OCI-LY3 (cell line): Measurements from ENCODE around the gene PCSK5.

Source experiments
- H2AFZ ChIP-seq: fragments of 200-600, 300-600 bp; shearing (Covaris generic); 2 replicates; pipeline ENCODE4 v1.6.0; 2014; ENCODE audit warnings: antibody characterized with exemption, low read depth, low read length
- H3K27ac ChIP-seq: fragments of 200-600, 300-600 bp; sonication (generic); 2 replicates; pipeline ENCODE4 v1.5.1; 2014; ENCODE audit warnings: mild to moderate bottlenecking, low read length, moderate library complexity, mixed read lengths
- H3K27me3 ChIP-seq: fragments of 200-600, 300-600 bp; sonication (generic); 2 replicates; pipeline ENCODE4 v1.6.1; 2014; ENCODE audit warnings: low read depth, low read length, mixed read lengths
- H3K36me3 ChIP-seq: fragments of 200-600, 300-600 bp; sonication (generic); replicated peaks from 2 replicates; pipeline ENCODE3; 2014; ENCODE audit warnings: low read depth, low read length, mixed read lengths
- H3K4me1 ChIP-seq: fragments of 300-600, 200-600 bp; sonication (generic); 2 replicates; pipeline ENCODE4 v1.6.1; 2014; ENCODE audit warnings: low read length, mixed read lengths
- H3K4me2 ChIP-seq: fragments of 200-600, 300-600 bp; sonication (generic); 2 replicates; pipeline ENCODE4 v1.6.1; 2014; ENCODE audit warnings: low read length, mixed read lengths
- H3K4me3 ChIP-seq: fragments of 300-600, 200-600 bp; sonication (generic); 2 replicates; pipeline ENCODE4 v1.5.1; 2014; ENCODE audit warnings: antibody characterized with exemption, mild to moderate bottlenecking, low read length, moderate library complexity
- H3K79me2 ChIP-seq: fragments of 300-600, 200-600 bp; shearing (Covaris generic); 2 replicates; pipeline ENCODE4 v1.6.1; 2014; ENCODE audit warnings: mild to moderate bottlenecking, low read length, mixed read lengths
- H3K9ac ChIP-seq: fragments of 300-600, 200-600 bp; shearing (Covaris generic); 2 replicates; pipeline ENCODE4 v1.6.0; 2014; ENCODE audit warnings: mild to moderate bottlenecking, low read length, moderate library complexity
- H3K9me3 ChIP-seq: fragments of 200-600, 300-600 bp; shearing (Covaris generic); 2 replicates; pipeline ENCODE4 v1.6.1; 2014; ENCODE audit warnings: low read length, mixed read lengths; ENCODE audit not compliant: insufficient read depth
- H4K20me1 ChIP-seq: fragments of 200-600, 300-600 bp; sonication (generic); 2 replicates; pipeline ENCODE4 v1.6.1; 2016; ENCODE audit warnings: low read length, mixed read lengths; ENCODE audit not compliant: insufficient read depth
- EZH2phosphoT487 ChIP-seq: fragments of 200-600 bp; shearing (Covaris generic); IDR thresholded peaks from 2 replicates; pipeline ENCODE4 v1.6.1; 2018; ENCODE audit warnings: antibody characterized with exemption, mixed run types, low read depth
- TF ChIP-seq, protein P1 (sequence below): fragments of 200-600, 300-600 bp; sonication (generic); IDR thresholded peaks from 2 replicates; pipeline ENCODE4 v1.5.1; 2014; ENCODE audit warnings: antibody characterized with exemption, low read length, low read depth

Gene PCSK5

DNA sequence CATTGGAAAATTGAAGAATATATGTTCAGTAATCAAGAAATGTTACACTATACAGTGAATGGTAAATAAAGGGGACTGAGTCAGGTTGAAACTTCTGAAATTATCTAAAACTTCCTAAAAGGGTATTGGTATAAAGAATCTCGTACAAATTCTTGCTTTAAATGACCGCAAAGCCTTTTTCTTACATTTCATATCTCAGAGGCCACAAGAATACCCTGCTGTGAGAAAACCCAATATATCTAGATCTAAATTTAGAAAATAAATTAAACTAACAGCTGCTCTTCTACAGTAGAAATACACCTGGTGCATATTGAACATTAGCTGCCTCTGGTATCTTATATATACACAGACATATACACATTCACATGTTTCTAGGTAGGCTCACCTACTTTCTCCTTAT, 221.7 kb downstream of the PCSK5 start:
- H3K4me3 ChIP-seq, result no peak overlapping the region
- H3K4me1 ChIP-seq, result peaks cover 5% of the 10 kb centered on the region; the same call in 1 of the 2 replicates
- no peaks in the 10 kb centered on the region for H3K79me2 ChIP-seq
- H3K4me2 ChIP-seq, result no peak overlapping the region
- no peak for TF ChIP-seq EZH2phosphoT487
- TF ChIP-seq, protein P1, sequence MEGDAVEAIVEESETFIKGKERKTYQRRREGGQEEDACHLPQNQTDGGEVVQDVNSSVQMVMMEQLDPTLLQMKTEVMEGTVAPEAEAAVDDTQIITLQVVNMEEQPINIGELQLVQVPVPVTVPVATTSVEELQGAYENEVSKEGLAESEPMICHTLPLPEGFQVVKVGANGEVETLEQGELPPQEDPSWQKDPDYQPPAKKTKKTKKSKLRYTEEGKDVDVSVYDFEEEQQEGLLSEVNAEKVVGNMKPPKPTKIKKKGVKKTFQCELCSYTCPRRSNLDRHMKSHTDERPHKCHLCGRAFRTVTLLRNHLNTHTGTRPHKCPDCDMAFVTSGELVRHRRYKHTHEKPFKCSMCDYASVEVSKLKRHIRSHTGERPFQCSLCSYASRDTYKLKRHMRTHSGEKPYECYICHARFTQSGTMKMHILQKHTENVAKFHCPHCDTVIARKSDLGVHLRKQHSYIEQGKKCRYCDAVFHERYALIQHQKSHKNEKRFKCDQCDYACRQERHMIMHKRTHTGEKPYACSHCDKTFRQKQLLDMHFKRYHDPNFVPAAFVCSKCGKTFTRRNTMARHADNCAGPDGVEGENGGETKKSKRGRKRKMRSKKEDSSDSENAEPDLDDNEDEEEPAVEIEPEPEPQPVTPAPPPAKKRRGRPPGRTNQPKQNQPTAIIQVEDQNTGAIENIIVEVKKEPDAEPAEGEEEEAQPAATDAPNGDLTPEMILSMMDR, result no peak
- no peaks in the 10 kb centered on the region for H3K36me3 ChIP-seq
- H3K9me3 ChIP-seq, result no peaks in the 10 kb centered on the region
- H3K9ac ChIP-seq, result no peak overlapping the region
- H3K27me3 ChIP-seq, result peaks cover 6% of the 10 kb centered on the region; the same call in 1 of the 2 replicates
- no peak overlapping the region for H2AFZ ChIP-seq
- H3K27ac ChIP-seq, result no peak overlapping the region
- no peaks in the 10 kb centered on the region for H4K20me1 ChIP-seq

DNA sequence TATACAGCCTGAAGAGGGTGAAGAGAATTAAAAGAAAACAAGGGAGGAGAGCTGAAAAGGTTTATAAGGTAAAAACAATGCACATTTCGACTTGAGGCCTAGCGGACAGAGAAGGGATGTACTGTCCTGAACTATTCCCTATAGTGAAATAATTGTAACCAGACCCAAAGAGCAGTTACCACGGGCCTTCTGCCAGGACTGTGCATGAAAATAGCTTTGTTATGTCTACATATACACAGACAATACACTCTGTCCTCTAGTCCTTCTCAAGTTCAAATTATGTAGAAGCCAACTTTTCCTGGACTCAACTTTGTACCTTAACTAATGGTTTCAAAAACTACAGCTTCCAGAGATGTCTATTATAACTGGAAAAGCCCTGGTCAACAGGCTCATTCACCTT, 223.7 kb downstream of the PCSK5 start:
- H3K27ac ChIP-seq, result no peak overlapping the region
- H3K36me3 ChIP-seq, result no peaks in the 10 kb centered on the region
- H3K4me1 ChIP-seq, result peaks cover 5% of the 10 kb centered on the region; the same call in 1 of the 2 replicates
- H3K9me3 ChIP-seq, result no peaks in the 10 kb centered on the region
- no peak overlapping the region for H3K9ac ChIP-seq
- H3K4me2 ChIP-seq, result no peak overlapping the region
- H2AFZ ChIP-seq, result no peak overlapping the region
- H4K20me1 ChIP-seq, result no peaks in the 10 kb centered on the region
- peaks cover 6% of the 10 kb centered on the region; the same call in 1 of the 2 replicates for H3K27me3 ChIP-seq
- no peak for TF ChIP-seq EZH2phosphoT487
- TF ChIP-seq, protein P1, result no peak
- no peak overlapping the region for H3K4me3 ChIP-seq
- no peaks in the 10 kb centered on the region for H3K79me2 ChIP-seq

DNA sequence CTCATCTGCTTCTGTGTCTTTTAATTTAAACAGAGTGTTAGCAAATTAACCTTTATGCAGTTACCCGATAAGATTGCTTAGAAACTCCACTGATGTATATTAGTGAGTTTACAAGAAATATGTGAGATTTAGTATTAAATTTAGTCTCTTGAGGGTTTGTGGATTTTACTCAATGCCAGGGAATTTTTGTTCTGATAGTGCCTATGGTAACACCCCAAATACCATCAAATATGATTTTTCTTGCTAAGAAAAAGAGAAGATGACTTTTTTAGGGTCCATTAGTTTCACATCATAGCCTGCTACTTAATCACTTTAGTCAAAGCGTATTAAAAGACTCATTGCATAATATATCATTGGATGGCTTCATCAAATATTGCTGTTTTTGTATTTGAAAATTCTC, 224.9 kb downstream of the PCSK5 start:
- no peaks in the 10 kb centered on the region for H3K36me3 ChIP-seq
- H4K20me1 ChIP-seq, result no peaks in the 10 kb centered on the region
- H3K4me3 ChIP-seq, result no peak overlapping the region
- H2AFZ ChIP-seq, result no peak overlapping the region
- no peak overlapping the region for H3K9ac ChIP-seq
- H3K4me1 ChIP-seq, result peaks cover 5% of the 10 kb centered on the region; the same call in 1 of the 2 replicates
- H3K27ac ChIP-seq, result no peak overlapping the region
- no peaks in the 10 kb centered on the region for H3K9me3 ChIP-seq
- no peaks in the 10 kb centered on the region for H3K27me3 ChIP-seq
- H3K4me2 ChIP-seq, result no peak overlapping the region
- TF ChIP-seq, protein P1, result no peak
- no peak for TF ChIP-seq EZH2phosphoT487
- no peaks in the 10 kb centered on the region for H3K79me2 ChIP-seq

DNA sequence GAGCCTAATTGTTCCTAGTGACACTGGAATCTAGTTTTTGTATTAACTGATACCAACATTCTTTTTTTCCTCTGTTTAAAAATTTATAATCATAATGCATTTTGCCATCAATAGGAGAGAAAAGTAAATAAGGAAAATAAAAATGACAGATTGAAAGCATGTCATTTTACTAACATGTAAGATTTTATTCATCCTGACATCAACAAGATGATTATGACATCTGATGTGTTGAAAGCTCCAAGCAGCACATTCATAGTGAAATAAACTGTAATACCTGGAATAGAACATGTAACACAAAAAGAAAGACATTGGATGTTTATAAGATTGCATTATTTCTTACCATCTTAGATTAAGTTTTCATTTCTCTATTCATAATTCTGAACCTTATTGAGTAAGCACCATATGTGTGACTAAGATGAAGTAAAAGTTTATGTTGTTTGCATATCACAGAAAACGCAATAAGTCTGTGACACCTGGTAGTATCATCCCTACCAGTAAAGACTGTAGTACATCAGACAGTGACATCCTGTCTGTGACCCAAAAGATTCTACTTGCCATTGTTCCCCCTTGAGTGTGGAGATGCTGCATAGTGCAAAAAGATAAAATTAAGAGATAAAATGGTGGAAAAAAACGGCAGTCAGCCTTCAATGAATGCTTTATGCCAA, 225.6 kb downstream of the PCSK5 start:
- no peak overlapping the region for H2AFZ ChIP-seq
- no peaks in the 10 kb centered on the region for H4K20me1 ChIP-seq
- peaks cover 5% of the 10 kb centered on the region; the same call in 1 of the 2 replicates for H3K4me1 ChIP-seq
- no peaks in the 10 kb centered on the region for H3K79me2 ChIP-seq
- no peak overlapping the region for H3K4me3 ChIP-seq
- no peaks in the 10 kb centered on the region for H3K36me3 ChIP-seq
- no peaks in the 10 kb centered on the region for H3K27me3 ChIP-seq
- TF ChIP-seq, protein P1, result no peak
- no peak for TF ChIP-seq EZH2phosphoT487
- no peak overlapping the region for H3K9ac ChIP-seq
- no peak overlapping the region for H3K27ac ChIP-seq
- H3K9me3 ChIP-seq, result no peaks in the 10 kb centered on the region
- no peak overlapping the region for H3K4me2 ChIP-seq
